Adipocyte (in vitro differentiated cells): ENCODE data around the gene APMAP.

Experiments used
- DNase-seq: peaks from one replicate; pipeline ENCODE4 v3.0.0-alpha.2; 2015; ENCODE audit warnings: low read depth
- H3K27me3 ChIP-seq: replicated peaks from 2 replicates; pipeline ENCODE4 v1.7.0; 2013; ENCODE audit warnings: mild to moderate bottlenecking, low read length, moderate library complexity; ENCODE audit not compliant: control insufficient read depth, insufficient read depth
- H3K36me3 ChIP-seq: 2 replicates; pipeline ENCODE4 v1.7.0; 2013; ENCODE audit warnings: low read length, mild to moderate bottlenecking, moderate library complexity; ENCODE audit not compliant: control insufficient read depth, insufficient read depth, severe bottlenecking
- H3K4me1 ChIP-seq: 2 replicates; pipeline ENCODE4 v1.7.0; 2013; ENCODE audit warnings: mild to moderate bottlenecking, low read length, moderate library complexity; ENCODE audit not compliant: control insufficient read depth, insufficient read depth
- H3K4me3 ChIP-seq: 2 replicates; pipeline ENCODE4 v1.7.0; 2013; ENCODE audit warnings: mild to moderate bottlenecking, low read length, moderate library complexity
- H3K9ac ChIP-seq: 2 replicates; pipeline ENCODE4 v1.7.0; 2013; ENCODE audit warnings: mild to moderate bottlenecking, low read length, moderate library complexity
- H3K9me3 ChIP-seq: 2 replicates; pipeline ENCODE4 v1.7.0; 2013; ENCODE audit warnings: mild to moderate bottlenecking, low read length, moderate library complexity; ENCODE audit not compliant: control insufficient read depth

APMAP gene

GRCh38 chr20:24994186-24994465 lies 1.6 kb upstream of the APMAP start:
- H3K9ac ChIP-seq: no peak overlapping the region
- H3K4me3 ChIP-seq: no peak overlapping the region
- H3K36me3 ChIP-seq: no peaks in the 10 kb centered on the region
- no peaks in the 10 kb centered on the region for H3K27me3 ChIP-seq
- H3K4me1 ChIP-seq: peaks cover 50% of the 10 kb centered on the region
- no peak for DNase-seq
- H3K9me3 ChIP-seq: no peaks in the 10 kb centered on the region

GRCh38 chr20:24993337-24994185 lies 1.0 kb upstream of the APMAP start:
- H3K4me1 ChIP-seq: peaks cover 49% of the 10 kb centered on the region
- no peaks in the 10 kb centered on the region for H3K36me3 ChIP-seq
- H3K4me3 ChIP-seq: peak overlapping the region; percentile 96
- peak overlapping the region; percentile 95 for H3K9ac ChIP-seq
- DNase-seq: peak; percentile 74
- H3K9me3 ChIP-seq: no peaks in the 10 kb centered on the region
- H3K27me3 ChIP-seq: no peaks in the 10 kb centered on the region

- Histone ChIP-seq H3K36me3 (no peaks in the 10 kb centered on the region), H3K9ac (peak overlapping the region; percentile 95), H3K4me1 (peaks cover 54% of the 10 kb centered on the region), H3K9me3 (no peaks in the 10 kb centered on the region), H3K27me3 (no peaks in the 10 kb centered on the region), H3K4me3 (peak overlapping the region; percentile 96)
- peak; percentile 56 for DNase-seq
Observed at GRCh38 chr20:24991897-24992486, 559 bp downstream of the APMAP start.

GRCh38 chr20:24990810-24991252 lies 1.7 kb downstream of the APMAP start:
- Histone ChIP-seq H3K4me1 (peaks cover 61% of the 10 kb centered on the region), H3K9me3 (no peaks in the 10 kb centered on the region), H3K9ac (peak overlapping the region; percentile 95), H3K27me3 (no peaks in the 10 kb centered on the region), H3K36me3 (no peaks in the 10 kb centered on the region), H3K4me3 (peak overlapping the region; percentile 96)
- DNase-seq: no peak

GRCh38 chr20:24989162-24989561 lies 3.4 kb downstream of the APMAP start:
- H3K36me3 ChIP-seq: no peaks in the 10 kb centered on the region
- H3K9me3 ChIP-seq: no peaks in the 10 kb centered on the region
- H3K9ac ChIP-seq: peak overlapping the region; percentile 95
- H3K27me3 ChIP-seq: no peaks in the 10 kb centered on the region
- DNase-seq: no peak
- peak overlapping the region; percentile 96 for H3K4me3 ChIP-seq
- H3K4me1 ChIP-seq: peaks cover 72% of the 10 kb centered on the region

GRCh38 chr20:24987873-24988835 lies 4.4 kb downstream of the APMAP start:
- DNase-seq: no peak
- peak overlapping the region; percentile 64 for H3K9ac ChIP-seq
- peak overlapping the region; percentile 55 for H3K4me3 ChIP-seq
- H3K4me1 ChIP-seq: peaks cover 77% of the 10 kb centered on the region
- no peaks in the 10 kb centered on the region for H3K27me3 ChIP-seq
- H3K9me3 ChIP-seq: no peaks in the 10 kb centered on the region
- peaks cover 6% of the 10 kb centered on the region for H3K36me3 ChIP-seq

GRCh38 chr20:24987244-24987643 lies 5.3 kb downstream of the APMAP start:
- DNase-seq: no peak
- Histone ChIP-seq H3K4me1 (peaks cover 82% of the 10 kb centered on the region), H3K9me3 (no peaks in the 10 kb centered on the region), H3K4me3 (no peak overlapping the region), H3K27me3 (no peaks in the 10 kb centered on the region), H3K9ac (no peak overlapping the region), H3K36me3 (peaks cover 10% of the 10 kb centered on the region)

GRCh38 chr20:24986436-24987015 lies 6.0 kb downstream of the APMAP start:
- no peaks in the 10 kb centered on the region for H3K9me3 ChIP-seq
- H3K4me3 ChIP-seq: no peak overlapping the region
- no peaks in the 10 kb centered on the region for H3K27me3 ChIP-seq
- DNase-seq: no peak
- H3K9ac ChIP-seq: peak overlapping the region; percentile 84
- peaks cover 15% of the 10 kb centered on the region for H3K36me3 ChIP-seq
- H3K4me1 ChIP-seq: peaks cover 87% of the 10 kb centered on the region

- H3K9me3 ChIP-seq: no peaks in the 10 kb centered on the region
- H3K9ac ChIP-seq: peak overlapping the region; percentile 84
- H3K27me3 ChIP-seq: no peaks in the 10 kb centered on the region
- peaks cover 85% of the 10 kb centered on the region for H3K4me1 ChIP-seq
- H3K36me3 ChIP-seq: peaks cover 22% of the 10 kb centered on the region
- DNase-seq: no peak
- H3K4me3 ChIP-seq: peak overlapping the region; percentile 8
Observed at GRCh38 chr20:24985802-24986201, 6.7 kb downstream of the APMAP start.

GRCh38 chr20:24984961-24985640 lies 7.5 kb downstream of the APMAP start:
- no peaks in the 10 kb centered on the region for H3K27me3 ChIP-seq
- DNase-seq: no peak
- H3K4me3 ChIP-seq: peak overlapping the region; percentile 8
- peak overlapping the region; percentile 84 for H3K9ac ChIP-seq
- peaks cover 84% of the 10 kb centered on the region for H3K4me1 ChIP-seq
- no peaks in the 10 kb centered on the region for H3K9me3 ChIP-seq
- peaks cover 29% of the 10 kb centered on the region for H3K36me3 ChIP-seq
